ENCODE measurements around the gene OTUB2.

OTUB2 gene

GRCh38 chr14:93993382-93993781, 32.8 kb upstream of the OTUB2 start:
- DNase-seq = no peak
- no peak overlapping the region for H3K27ac Mint-ChIP-seq
- H3K4me3 Mint-ChIP-seq = no peak overlapping the region
- TF ChIP-seq CTCF (IDR thresholded peaks at IDR 0.05) = no peak
- peaks cover 13% of the 10 kb centered on the region for H3K4me1 Mint-ChIP-seq
- H3K27me3 Mint-ChIP-seq (ENCODE audit: low read depth, poor library complexity) = peaks cover 22% of the 10 kb centered on the region
- H3K36me3 Mint-ChIP-seq (ENCODE audit: low read depth) = no peaks in the 10 kb centered on the region
- no peaks in the 10 kb centered on the region for H3K9me3 Mint-ChIP-seq

- Mint-ChIP-seq H3K9me3 (no peaks in the 10 kb centered on the region), H3K4me1 (peaks cover 16% of the 10 kb centered on the region), H3K4me3 (no peak overlapping the region), H3K36me3 (ENCODE audit: low read depth) (no peaks in the 10 kb centered on the region), H3K27ac (no peak overlapping the region), H3K27me3 (ENCODE audit: low read depth, poor library complexity) (peaks cover 28% of the 10 kb centered on the region)
- no peak for TF ChIP-seq CTCF (IDR thresholded peaks at IDR 0.05)
- DNase-seq = no peak
Observed at GRCh38 chr14:93994919-93995682, 31.0 kb upstream of the OTUB2 start.

GRCh38 chr14:93996130-93996695, 29.9 kb upstream of the OTUB2 start:
- no peak overlapping the region for H3K27ac Mint-ChIP-seq
- no peak overlapping the region for H3K4me3 Mint-ChIP-seq

GRCh38 chr14:93997082-93997481, 29.1 kb upstream of the OTUB2 start, which contains the start of gene CCDC197:
Gene CCDC197, plus strand, starts transcription at chr14:93997301. Its CDS starts 831 bp downstream, at chr14:93998132.
- Mint-ChIP-seq H3K27ac (no peak within 1 kb of the TSS), H3K27me3 (ENCODE audit: low read depth, poor library complexity) (peaks cover 35% of the 10 kb centered on the region), H3K36me3 (ENCODE audit: low read depth) (no peaks in the 10 kb centered on the region), H3K9me3 (no peaks in the 10 kb centered on the region), H3K4me1 (peaks cover 19% of the 10 kb centered on the region), H3K4me3 (no peak within 1 kb of the TSS)
- DNase-seq = no peak
- no peak for TF ChIP-seq CTCF (IDR thresholded peaks at IDR 0.05)

More at GRCh38 chr14:93996130-93996695, 29.9 kb upstream of the OTUB2 start:
- peaks cover 38% of the 10 kb centered on the region for H3K27me3 Mint-ChIP-seq (ENCODE audit: low read depth, poor library complexity)
- no peaks in the 10 kb centered on the region for H3K9me3 Mint-ChIP-seq
- peaks cover 16% of the 10 kb centered on the region for H3K4me1 Mint-ChIP-seq
- no peak for DNase-seq
- TF ChIP-seq CTCF (IDR thresholded peaks at IDR 0.05) = no peak
- no peaks in the 10 kb centered on the region for H3K36me3 Mint-ChIP-seq (ENCODE audit: low read depth)

GRCh38 chr14:93997916-93998870, 27.9 kb upstream of the OTUB2 start:
- Mint-ChIP-seq H3K9me3 (no peaks in the 10 kb centered on the region), H3K4me3 (no peak overlapping the region), H3K27me3 (ENCODE audit: low read depth, poor library complexity) (peaks cover 44% of the 10 kb centered on the region), H3K4me1 (peaks cover 19% of the 10 kb centered on the region), H3K36me3 (ENCODE audit: low read depth) (no peaks in the 10 kb centered on the region), H3K27ac (no peak overlapping the region)
- no peak for DNase-seq
- TF ChIP-seq CTCF (IDR thresholded peaks at IDR 0.05) = no peak
